ENCODE data around the gene MTG1.
"Not testable (repeated sequence)": the region's sequence is repeated elsewhere in the genome, so short reads cannot be mapped to it uniquely, and the experiment has no call there.

Gene MTG1

DNA sequence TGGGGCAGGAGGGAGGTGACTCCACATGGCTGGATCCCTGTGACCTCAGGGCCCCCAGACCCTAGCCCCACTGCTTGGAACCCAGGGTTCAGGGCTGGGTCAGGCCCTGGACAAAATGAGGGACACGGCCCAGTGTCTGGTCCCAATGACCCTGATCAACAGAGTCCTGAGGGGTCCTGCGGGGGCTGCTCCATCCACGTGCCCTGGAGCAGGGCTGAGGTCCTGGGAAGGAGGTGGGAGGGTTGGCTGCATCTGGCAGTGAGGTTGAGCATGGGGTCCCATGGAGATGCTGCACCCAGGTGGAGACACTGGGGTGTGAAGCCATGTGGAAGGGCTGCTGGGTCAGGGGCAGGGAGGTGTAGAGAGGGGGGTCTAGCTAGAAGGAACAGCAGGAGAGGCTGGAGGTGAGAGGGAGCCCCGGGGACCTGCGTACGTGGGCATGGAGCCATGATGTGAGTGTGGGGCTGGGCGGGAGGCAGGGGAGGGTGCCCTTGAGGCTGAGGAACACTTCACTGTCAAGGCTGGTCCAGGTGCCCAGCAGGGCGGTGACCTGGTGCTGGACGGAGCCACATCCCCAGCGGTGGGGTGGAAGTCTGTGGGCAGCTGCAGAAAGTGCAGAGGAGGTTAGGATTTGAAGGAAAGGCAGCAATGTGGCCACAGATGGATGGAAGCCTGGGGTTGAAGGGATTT, 60.4 kb downstream of the MTG1 start:
- DNase-seq = no peak

DNA sequence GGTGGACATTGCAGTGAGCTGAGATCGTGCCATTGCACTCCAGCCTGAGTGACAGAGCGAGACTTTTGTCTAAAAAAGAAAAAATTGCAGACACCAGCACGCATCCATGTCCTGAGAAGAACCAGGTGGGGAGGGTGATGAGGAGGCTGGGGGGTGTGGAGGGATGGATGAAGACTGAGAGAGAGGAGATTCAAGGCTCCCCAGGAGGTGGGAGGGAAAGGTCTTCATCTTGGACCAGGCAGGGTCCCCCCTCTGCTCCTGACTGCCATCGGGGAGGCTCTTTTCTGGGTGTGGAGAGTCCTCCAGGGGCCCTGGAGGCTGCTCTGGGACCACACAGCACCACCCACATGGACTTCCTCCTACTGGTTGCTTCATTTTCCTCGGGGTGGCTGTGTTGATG, 61.2 kb downstream of the MTG1 start:
- DNase-seq = no peak

DNA sequence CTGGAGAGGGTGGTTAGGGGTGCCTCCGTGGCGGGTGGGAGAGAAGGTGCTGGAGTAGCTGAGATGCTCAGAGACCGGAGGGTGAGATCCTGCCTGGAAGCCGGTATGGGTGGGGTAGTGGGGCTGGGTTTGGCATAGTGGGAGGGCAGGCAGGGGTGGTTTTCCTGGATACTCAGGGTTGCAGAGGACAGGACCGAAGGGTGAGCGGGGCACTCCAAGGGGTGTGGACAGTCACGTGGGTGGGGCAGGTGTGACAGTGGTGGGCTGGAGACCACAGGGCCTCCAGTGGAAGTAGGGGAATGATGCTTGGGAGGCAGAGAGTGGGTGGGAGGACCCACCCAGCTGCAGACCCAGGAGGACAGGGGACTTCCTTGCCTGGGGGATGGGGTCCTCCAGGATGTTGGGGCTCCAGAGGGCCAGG, 61.7 kb downstream of the MTG1 start:
- no peak for DNase-seq

DNA sequence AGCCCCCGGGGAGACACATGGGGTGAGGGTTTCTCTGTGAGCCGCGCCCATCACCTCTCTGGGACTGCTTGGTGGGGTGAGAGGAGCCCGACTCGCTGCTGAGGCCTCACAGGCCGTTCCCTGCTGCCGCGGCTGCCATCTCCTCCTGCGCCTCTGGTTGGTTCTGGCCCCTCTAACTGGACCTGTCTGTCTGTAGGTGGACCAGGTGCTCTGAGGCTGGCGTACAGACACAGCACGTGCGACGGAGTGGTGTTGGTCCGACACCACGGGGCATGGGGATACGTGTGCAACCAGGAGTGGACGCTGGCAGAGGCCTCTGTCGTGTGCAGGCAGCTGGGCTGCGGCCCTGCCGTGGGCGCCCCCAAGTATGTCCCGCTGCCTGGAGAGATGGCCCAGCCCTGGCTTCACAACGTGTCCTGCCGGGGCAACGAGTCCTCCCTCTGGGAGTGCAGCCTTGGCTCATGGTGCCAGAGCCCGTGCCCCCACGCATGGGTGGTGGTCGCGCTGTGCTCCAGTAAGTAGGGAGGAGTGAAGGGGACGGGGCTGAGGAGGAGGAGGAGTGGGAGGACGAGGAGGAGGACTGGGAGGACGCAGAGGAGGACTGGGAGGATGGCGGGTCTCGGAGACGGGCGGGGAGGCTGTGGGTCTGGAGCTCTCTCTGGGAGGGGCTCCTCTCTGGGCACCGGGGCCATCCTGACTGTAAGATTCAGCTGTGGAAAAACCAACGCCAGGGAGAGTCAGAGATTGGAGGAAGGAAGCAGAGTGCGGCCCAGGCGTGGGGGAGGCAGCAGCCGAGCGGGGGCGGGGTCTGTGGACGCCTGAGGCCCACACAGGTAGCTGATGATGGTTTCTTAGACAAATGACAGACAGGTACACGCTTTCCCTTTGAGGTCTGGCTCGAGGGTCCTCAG, 62.3 kb downstream of the MTG1 start:
- DNase-seq = no peak

DNA sequence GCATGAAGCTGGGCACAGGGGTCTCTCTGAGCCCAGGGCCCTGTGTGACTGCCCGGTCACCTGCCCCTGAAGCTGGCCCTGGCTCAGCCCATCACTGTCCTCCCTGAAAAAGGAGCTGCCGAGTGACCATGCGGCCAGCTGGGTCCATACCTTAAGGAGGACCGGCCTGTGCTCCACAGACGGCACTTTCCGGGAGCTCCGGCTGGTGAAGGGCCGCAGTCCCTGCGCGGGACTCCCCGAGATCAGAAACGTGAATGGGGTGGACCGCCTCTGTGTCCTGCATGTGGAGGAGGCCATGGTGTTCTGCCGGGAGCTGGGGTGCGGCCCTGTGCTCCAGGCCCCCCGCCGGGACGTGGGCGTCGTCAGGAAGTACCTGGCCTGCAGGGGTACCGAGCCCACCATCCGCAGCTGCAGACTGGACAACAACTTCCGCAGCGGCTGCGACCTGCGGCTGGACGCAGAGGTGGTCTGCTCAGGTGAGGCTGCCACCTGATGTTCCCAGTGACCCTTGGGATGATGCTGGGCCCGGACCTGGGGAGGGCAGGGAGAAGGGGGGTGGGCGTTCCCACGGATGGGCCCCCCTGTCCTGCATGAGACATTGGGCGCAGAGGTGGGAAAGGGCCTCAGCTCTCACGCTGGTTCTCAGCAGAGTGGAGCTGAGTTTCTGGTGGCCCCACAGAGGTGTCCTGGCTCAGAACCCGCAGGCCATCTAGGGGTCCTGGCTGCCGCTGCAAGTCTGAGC, 63.3 kb downstream of the MTG1 start:
- DNase-seq = no peak

DNA sequence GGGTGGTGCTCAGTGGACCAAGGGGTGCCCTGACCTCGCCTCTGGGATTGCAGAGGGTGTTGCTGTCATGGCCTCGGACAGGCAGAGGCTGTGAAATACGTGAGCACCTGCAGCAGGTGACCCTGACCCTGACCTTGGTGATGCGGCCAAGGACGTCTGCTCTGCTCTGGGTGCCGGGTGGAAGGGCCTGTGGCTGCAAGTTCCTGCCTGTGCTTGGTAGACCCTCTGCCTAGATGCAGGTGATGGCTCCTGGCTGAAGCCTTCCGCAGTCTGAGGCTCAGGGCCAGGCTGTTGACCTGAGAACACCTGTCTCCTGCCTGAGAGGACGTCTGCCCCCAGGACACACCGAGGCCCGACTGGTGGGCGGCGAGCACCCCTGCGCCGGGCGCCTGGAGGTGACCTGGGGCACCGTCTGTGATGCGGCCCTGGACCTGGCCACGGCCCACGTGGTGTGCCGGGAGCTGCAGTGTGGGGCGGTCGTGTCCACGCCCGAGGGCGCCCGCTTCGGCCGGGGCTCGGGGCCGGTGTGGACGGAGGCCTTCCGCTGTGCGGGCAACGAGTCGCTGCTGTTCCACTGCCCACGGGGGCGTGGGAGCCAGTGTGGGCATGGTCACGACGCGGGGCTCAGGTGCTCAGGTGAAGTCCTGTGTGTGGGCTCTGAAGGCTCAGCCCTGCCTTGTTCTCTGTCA, 64.2 kb downstream of the MTG1 start:
- no peak for DNase-seq

DNA sequence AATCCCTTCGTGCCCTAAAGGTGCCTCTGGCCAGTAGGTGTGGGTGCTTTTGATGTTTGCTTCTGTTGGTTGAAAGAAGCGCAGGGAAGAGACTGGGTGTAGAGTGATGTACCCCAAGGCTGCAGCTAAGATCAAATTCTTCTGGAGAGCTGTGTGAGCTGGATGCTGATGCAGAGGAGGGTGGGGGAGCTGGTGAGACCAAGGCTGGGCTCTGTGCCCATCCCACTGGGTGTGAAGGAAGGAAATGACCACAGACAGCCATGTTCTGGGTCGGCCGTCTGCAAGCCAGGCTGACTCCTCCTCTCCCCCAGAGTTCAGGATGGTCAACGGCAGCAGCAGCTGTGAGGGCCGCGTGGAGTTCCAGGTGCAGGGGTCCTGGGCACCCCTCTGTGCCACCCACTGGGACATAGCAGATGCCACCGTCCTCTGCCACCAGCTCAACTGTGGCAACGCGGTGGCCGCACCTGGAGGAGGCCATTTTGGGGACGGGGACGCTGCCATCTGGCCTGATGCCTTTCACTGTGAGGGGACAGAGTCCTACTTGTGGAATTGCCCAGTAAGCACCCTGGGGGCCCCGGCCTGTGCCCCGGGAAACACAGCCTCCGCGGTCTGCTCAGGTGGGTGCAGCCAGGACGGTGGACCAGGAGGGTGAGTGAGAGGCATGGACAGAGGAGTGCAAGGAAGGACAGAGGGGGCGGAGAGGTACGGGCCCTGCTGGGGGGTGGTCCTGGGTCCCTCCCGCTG, 64.9 kb downstream of the MTG1 start:
- DNase-seq = no peak

DNA sequence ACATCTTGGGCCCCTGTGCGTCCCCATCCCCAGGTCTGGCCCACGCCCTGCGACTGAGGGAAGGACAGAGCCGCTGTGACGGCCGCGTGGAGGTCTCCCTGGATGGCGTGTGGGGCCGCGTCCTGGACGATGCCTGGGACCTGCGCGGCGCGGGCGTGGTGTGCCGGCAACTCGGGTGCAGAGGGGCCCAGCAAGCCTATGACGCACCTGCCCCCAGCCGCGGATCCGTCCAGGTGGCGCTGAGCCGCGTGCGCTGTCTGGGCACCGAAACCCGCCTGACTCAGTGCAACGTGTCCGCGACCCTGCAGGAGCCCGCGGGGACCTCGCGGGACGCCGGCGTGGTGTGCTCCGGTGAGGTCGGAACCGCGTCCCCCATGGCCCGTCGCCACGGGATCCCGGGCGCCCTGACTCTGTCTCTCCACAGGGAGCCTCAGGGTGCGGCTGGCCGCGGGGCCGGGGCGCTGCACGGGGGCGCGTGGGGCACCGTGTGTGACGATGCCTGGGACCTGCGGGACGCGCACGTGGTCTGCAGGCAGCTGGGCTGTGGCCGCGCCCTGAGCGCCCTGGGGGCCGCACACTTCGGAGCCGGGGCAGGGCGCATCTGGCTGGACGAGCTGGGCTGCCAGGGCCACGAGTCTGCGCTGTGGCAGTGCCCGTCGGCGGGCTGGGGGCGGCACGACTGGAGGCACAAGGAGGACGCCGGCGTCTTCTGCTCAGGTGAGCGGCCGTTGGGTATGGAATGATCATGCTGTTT, 65.7 kb downstream of the MTG1 start:
- no peak for DNase-seq

DNA sequence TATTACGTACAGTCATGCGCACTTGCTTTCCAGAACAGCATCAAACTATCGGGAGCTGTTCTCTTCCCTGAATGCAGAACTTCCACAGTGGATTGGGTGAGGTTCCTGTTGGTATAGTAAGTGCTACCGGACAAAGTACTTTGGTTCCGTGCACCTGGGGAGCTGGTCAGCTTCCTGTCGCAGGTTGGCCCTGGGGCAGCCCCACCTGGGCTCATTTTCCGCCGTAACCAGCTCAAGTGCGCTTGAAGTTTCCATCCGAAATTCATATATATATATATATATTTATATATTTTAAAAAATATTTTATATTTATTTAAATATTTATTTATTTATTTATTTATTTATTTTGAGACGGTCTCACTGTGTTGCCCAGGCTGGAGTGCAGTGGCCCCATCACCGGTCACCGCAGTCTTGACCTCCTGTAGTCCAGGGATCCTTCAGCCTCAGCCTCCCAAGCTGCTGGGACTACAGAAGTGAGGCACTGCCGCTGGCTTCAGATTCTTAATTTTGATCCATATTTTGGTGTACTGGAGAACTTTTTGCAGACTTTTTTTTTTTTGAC, 66.3 kb downstream of the MTG1 start:
- DNase-seq = no peak

DNA sequence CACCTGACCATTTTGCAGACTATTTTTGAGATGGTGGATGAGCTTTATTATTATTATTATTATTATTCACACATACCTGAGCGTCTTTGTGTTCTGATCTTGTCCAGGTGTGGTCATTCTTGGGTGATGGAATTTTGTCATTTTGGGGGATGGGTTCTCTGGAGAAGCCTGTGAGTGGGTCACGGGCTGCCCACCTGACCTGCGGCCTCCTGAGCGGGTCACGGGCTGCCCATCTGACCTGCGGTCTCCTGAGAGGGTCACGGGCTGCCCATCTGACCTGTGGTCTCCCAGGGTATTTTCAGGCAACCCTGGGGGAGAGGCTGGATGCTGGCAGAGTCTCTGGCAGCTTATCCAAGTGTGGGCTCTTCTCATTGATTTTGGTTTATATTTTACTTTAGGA, 67.1 kb downstream of the MTG1 start:
- DNase-seq = no peak

DNA sequence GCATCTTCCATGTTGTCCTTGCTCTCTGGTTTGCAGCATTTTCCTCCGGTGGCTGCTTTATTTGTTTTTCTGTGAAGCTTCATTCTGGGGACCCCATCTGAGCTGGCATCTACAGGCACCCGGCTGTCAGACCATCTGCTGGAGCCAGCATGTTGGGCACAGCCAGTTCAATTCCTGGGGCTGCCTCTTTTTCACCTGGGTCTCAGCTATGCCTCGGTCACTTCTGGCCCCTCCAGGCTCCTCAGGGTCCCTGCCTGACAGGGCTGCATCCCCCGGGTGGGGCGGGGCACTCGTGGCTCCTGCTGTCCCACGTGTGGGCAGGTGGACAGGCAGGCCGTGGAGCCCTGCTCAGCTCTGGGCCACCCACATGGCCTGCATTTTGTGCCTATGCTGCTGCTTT, 67.9 kb downstream of the MTG1 start:
- DNase-seq = no peak

DNA sequence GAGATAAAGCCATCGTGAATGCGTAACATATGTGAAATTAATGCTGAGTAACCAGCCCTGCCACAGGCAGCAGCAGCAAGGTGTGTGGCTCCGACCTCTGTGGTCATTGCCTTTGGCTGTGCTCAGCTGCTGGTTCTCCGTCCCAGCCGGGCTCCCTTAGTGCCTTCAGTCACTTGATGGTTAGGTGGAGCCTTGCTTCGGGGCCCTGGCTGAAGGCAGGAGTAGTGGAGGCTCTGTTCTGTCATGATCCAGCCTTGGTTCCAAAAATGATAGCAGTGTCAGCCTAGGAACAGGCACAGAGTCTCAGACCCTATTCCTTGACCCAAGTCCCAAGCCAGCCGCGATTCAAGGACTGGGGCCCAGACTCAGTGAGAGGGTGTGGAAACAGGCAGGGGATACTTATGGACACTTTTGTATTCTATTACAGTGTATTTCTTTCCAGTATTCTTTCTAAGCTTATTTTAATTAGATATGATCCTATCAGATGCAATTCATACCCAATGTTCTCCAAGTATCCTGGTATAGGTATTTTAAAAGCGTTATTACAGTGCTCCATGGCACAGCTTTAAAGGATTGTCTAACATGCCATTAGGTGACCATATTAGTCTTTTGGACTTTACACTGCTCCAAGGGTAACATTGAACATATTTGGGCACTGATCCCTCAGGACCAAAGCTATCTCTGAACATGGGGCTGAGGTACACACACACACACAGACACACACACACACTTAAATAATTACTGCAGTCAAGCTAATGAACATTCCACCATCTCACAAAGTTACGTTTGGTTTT, 68.8 kb downstream of the MTG1 start:
- no peak for DNase-seq

DNA sequence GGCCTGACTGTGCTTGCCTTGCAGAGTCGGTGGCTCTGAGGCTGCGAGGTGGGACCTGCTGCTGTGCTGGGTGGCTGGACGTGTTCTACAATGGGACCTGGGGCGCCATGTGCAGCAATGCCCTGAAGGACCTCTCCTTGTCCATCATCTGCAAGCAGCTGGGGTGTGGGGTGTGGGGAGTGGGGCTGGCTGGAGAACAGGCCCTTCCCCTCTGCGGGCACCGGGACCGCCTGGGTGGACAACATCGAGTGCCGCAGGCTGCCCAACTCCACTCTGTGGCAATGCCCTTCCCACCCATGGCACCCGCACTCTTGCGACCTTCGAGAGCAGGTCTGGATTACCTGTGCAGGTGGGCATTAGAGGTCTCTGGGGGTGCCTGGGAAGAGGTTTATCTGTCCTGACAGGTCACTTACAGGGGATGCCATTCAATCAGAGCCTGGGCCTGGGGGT, 70.7 kb downstream of the MTG1 start:
- DNase-seq = no peak

DNA sequence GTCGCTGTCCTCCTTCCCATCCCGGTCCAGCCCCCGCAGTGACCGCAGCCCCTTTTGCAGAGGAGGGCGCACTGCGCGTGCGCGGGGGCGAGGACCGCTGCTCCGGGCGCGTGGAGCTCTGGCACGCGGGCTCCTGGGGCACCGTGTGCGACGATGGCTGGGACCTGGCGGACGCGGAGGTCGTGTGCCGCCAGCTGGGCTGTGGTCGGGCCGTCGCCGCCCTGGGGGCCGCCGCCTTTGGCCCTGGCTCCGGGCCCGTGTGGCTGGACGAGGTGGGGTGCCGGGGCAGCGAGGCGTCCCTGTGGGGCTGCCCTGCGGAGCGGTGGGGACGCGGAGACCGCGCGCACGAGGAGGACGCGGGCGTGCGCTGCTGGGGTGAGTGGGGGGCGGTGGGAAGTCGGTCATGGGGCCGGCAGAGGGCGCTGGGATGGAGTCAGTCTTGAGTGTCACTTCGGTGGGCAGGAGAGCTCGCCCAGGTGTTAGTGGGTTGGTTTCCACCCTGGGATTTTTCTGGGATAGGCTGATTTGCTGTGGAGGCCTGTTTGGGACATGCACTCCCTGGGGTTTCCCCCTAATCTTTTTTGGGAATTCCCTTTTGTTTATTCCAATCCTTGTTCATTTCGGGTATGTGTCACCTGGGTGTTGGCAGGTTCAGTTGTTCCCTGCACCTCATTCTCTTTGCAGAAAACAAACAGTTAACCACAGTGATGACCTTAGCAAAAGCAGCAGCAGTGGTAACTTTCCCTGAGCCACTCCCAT, 71.4 kb downstream of the MTG1 start:
- DNase-seq = no peak

DNA sequence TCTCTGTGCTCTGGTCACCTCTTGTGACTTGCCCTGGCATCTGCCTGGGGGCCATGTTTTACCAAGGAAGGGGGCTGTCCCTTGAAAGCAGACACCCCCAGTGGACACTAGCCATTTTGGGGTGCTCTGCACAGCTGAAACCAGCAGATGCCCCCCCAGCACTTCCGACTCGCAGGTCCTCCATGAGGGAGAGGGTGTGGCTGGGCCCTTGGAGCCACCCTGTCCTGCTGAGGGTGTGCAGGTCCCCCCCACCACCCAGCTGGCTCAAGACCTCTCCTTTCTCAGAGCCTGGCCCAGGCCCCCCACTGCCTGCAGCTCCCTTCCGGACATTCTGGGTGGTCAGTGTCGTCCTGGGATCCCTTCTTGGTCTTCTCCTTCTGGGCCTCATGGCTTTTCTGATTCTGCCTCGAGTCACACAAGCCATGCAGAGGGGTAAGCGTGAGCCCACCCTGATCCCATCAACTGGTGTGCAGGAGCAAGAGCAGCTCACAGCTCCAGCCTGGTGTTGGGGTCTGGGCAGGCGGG, 72.1 kb downstream of the MTG1 start:
- DNase-seq = no peak

DNA sequence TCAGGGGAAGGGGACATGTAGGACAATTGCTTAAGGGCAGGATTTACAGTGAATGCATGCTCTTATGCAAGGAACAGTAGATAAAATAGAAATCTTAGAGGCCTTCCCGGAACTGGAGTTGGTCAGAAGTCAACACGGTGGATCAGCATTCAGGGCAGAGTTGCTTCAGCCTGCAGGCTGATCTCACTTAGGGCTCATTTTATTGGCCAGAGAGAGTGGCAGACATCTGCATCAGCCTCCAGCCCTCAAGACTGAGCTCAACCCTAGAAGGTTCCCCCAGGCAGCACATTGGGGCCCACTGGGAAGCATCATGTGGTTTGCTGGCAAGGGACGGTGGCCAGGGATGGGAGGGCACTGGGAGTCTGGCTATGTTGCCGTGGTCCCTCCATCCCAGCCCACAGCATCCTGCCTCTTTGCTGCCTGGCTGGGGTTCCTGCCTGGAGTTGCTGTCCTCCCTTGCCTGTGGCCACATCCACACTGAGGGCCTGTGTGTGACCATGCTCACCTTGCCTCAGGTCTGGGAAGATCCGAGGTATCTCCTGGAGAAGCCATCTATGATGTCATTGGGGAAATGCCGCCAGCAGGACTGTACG, 72.8 kb downstream of the MTG1 start:
- no peak for DNase-seq

DNA sequence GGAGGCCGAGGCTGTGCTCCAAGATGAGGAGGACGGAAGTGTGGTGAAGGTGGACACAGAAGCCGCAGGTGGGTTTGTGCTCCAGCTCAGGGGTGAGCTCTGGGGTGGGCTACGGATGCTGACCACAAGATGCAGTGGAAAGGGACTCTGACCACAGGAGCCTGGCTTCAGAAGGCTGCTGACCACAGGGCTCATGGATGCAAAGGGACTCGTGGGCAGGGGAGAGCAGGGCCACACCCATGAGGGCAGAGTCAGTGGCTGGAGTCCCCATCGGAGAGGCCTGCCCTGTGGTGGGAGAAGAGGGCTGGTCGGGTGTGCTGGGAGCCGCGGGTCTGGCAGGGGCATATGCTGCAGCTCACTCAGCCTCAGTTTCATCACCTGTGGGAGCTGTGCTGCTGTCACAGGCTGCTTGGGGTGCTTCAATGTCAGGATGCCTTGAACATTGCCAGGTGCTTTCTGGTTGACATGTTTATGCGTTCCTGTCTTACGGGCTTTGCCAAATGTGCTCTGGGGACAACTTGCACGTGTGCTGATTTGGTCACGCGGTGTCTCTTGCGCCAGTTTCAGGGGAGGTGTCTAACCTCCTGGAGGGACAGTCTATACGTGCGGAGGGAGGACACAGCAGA, 73.4 kb downstream of the MTG1 start:
- DNase-seq = no peak

DNA sequence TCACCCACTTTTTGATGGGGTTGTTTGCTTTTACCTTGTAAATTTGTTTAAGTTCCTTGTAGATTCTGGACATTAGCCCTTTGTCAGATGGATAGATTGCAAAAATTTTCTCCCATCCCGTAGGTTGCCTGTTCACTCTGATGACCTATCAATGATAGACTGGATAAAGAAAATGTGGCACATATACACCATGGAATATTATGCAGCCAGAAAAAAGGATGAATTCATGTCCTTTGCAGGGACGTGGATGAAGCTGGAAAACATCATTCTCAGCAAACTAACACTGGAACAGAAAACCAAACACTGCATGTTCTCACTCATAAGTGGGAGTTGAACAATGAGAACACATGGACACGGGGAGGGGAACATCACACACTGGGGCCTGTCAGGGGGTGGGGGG, 75.2 kb downstream of the MTG1 start:
- DNase-seq = not testable (repeated sequence)
